GM21526 (cell line): ENCODE results near the gene GNL2.
"Not testable (repeated sequence)": the region's sequence is repeated elsewhere in the genome, so short reads cannot be mapped to it uniquely, and the experiment has no call there.

Experiments used
- ATAC-seq: cut with Tn5 transposase; IDR thresholded peaks from one replicate; pipeline ENCODE4 v1.9.1; 2021; ENCODE audit warnings: moderate library complexity; ENCODE audit not compliant: unreplicated experiment, low FRiP score

The GNL2 gene

DNA sequence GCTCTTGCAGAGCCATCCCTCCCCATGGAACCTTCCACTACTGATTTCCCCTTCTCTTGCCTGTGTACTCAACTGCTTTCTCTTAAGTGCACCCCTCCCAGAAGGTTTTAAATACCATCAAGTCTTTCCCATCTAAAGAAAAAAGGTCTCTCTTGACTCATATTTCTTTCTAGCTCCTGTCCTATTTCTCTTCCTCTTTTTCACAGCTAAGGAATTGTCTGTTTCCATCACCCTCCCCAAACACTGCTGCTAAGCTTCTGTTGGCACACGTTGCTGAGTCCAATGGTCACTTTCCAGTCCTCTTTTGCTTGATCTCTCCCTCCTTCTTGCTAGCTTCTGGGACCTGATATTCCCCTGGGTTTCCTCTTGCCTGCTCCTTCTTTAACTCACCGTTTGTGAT is 13.3 kb upstream of the GNL2 start:
- ATAC-seq = no peak

DNA sequence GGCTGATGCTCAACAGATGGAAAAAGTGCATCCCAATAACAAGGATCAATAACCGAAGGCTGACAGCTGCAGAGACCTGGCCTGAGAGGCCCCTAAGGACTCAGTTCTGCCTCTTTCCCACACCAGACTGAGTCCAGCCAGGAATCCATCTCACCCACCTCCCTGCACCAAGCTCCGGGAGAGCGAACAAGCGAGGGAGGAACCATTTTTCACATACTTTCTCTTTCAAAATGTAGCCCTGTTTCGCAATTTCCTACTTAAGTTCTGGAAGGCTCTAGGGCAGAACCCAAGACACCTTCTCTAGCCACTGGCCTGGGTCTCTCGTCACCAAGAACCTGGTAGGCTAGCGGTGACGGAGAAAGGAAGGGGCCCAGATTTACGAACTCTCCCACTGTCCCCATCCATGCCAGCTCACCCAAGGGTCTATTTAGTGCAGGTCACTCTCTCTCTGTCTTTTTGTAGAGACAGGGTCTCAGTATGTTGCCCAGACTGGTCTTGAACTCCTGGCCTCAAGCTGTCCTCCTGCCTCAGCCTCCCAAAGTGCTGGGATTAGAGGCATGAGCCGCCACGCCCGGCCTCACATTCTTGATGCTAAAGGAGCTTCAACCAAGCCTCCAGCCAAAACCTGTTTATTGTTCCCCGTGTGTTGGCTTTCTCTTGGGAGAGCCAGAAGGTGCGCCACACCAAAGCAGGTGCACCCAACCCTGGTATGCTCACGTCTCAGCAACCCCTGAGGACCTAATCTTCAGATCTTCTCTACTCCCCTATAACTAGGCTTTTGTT is 10.9 kb upstream of the GNL2 start:
- ATAC-seq = no peak

DNA sequence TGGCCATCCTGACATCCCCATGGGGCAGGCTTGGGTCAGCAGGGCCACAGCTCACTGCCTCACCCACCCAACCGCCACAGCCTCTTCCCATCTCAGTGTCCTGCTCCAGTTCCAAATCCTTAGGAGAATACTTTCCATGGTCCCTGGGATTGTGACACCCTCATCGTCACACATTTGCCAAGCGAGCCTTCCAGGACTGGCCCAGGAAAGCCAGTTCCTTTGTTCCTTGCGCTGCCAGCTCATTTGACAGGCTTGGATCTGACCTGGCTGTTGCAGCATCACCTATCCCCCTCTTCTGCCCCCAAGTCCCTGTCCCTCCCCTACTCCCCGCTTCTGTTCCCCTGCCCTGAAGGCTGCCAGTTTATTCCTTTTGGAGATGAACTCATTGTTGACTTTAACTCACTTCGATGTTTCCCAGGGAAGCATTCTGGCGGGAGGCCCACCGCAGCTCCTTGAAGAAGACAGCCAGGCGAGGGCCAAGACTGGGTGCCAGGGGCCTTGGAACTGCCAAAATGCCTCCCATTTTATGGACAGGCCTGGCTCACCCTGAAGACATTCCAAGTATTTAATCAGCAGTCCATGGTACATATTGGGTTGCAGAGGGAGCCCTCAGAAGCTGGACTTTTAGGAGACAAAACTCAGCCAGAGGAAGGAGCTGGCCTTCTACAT is 10.2 kb upstream of the GNL2 start:
- ATAC-seq = no peak

DNA sequence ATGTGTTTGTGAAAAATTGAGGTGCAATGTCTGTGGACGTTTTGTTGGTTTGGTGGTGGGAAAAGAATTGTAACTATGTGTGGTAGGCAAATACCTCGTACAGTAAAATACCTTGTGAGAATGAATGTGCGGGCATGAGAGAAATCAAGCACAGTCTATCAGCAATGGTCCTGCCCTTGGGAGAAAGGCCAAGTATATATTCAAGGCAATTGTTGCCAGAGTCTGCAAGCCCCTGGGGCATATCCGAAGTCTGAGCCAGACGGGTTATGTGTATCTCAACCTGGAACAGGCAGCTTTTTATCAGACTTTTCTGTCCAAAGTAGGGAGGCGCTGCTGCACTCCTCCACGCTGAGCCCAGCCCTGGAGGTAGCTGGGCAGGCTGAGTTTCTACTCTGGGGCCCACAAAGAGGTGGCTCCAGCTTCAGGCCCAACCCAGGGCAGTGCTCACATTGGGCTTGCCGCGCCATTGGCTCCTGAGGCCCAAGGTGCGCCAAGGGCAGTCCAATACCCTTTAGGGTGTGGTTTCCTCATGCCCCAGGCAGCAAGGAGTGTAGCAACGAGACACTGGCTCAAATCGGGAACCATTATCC is 9.4 kb upstream of the GNL2 start:
- no peak for ATAC-seq

DNA sequence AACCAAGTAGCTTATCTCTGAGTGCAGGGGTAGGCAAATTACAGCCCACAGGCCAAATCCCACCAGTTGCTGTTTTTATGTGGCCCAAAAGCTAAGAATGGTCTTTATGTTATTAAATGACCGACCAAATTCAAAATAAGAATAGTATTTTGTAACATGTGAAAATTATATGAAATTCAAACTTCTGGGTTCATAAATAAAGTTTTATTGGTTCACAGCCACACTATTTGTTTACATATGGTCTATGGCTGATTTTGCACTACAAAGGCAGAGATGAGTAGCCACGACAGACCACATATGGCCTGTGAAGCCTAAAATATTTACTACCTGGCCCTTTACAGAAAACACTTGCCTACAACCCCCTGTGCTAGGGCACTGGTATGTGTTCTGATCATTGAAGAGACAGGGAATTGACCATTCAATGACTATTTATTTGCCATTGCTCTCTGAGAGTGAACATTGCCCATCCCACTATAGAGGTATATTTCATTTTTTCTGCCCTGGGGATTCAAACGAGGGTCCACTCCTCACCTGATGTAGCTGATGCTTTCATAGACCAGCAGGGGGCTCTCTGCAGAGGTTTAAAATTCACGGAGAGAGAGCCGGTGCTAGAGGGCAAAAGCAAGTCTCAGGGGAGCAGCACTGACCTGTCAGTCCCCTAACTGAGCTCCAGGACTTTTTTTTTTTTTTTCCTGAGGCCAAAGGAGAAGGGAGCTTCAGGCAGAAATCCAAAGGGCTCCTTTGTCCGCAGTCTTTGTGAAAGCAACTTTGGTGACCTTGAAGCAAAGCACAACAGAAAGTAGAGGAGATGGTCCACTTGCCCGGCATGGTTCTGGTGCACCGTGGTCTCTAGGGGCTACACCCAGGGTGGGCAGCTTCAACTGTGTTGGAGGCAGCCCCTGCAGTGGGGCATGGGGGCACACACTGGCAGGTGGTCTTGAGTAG is 7.3 kb upstream of the GNL2 start:
- ATAC-seq = no peak

DNA sequence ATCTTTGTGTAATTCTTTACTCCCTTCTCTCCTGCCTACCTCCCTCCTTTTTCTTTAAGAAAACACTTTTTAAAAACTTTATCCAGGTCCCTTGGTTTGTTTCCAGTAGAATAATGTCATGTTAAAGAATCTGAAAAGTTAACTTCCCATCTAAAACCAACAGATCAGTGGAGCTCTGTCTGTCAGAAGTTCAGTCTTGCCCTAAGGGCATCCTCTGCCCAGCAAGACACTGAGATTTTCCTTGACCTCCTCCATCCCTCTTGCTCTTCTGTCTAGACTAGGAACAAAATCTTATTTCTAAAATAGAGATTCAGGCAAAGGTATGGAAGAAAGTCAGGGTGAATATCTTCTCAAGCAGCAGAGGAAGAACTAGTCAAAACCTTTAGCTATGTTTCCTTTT is 5.7 kb upstream of the GNL2 start:
- ATAC-seq = no peak

DNA sequence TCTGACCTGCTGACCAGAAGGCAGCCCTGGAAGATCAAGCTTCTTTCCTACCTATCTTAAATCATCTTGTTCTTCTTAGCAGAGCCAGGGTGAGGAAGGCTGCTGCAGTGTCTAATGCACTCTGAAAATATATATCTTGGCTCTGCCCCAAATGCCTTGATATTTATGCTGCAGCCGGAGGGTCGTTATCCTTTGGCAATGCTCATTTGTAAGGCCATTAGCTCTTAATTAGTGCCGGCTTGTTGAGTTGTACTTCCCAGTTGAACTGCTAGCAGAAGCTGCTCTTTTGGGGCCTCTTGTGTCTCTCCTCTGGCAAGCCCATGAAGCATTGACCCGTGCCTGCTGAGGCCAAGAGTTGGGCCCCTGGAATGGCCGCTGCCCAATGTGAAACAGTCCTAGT is 4.2 kb upstream of the GNL2 start:
- ATAC-seq = no peak

DNA sequence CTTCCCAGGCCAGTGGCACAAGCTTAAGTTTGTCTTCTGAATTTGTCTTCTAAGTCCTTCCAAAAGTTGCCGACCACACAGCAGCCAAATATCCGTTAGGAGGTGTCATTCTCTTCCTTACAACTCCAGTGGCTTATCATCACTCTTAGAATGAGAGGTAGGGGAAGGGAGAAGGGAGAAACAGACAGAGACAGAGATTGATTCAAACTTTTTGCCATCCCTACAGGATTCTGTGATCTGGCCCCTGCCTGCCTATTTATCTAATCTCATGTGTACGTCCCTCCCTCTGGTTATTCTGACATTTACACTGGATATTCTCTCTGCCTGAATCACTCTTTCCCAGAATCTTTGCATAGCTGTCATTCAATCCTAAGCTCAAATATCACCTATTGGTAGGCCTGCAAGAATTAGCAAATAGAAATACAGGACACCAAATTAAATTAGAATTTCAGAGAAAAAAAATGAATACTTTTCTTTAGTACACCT is 488 bp upstream of the GNL2 start:
- ATAC-seq = no peak

DNA sequence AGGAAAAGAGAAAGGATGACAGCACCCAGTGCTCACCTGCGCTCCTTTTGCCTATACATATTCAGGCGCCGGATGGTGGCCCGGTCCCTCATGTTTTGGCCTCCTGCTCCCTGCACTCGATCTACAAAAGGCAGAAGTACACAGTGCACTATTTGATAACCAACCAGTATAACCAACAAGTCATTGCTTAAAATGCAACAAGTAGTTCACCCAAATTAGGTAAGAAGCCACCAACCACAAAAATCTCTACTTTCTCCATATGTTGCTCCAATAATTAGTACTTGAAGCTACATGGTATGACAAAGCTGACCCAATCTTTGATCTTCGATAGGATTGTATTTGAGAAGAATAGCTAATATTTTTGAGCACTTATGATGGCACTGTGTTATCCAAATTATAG is 2.0 kb downstream of the GNL2 start:
- no peak for ATAC-seq

DNA sequence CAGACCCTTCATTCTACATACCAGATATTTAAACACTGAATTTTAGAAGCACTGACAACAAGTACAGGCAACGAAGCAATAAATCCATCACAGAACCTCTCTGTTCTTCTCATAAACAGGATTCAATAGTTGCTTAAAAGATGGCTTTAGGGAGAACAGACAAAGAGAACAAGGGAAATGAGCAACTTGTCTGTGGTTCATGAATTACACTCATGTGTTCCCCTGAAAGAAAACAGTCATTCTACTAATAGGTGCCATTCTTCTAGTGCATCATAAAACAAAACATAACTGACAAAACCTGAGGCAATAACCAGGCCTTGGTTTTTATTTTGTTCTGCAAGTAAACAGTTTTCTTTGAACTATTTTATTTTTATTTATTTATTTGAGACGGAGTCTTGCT is 6.8 kb downstream of the GNL2 start:
- no peak for ATAC-seq

DNA sequence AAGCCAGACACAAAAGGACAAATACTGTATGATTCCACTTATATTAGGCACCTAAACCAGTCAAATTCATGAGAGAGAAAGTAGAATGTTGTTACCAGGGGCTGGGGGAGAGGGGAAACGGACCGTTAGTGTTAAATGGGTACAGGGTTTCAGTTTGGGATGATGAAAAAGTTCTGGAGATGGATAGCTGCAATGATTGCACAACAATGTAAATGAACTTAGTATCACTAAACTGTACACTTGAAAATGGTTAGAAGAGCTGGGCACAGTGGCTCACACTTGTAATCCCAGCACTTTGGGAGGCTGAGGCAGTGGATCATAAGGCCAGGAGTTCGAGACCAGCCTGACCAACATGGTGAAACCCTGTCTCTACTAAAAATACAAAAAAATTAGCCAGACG is 11.2 kb downstream of the GNL2 start:
- not testable (repeated sequence) for ATAC-seq

DNA sequence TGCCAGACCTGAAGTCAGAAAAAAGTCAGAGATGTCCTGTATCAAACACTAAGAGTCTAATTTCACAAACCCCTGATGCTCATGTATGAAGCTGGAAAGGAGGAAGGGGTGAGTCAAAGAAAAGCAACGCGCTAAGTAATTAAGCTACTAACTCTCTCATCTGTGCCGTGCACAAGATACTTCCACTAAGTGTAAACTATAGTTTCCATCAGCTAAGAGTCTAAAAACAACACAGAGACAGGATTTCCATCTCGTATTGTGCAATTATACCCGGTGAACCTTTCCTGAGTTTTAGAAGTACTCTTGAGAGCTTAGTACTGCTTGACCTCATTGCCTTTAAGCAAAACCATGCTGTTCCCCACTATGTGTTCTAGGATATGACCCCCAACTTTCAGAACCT is 20.0 kb downstream of the GNL2 start:
- no peak for ATAC-seq

DNA sequence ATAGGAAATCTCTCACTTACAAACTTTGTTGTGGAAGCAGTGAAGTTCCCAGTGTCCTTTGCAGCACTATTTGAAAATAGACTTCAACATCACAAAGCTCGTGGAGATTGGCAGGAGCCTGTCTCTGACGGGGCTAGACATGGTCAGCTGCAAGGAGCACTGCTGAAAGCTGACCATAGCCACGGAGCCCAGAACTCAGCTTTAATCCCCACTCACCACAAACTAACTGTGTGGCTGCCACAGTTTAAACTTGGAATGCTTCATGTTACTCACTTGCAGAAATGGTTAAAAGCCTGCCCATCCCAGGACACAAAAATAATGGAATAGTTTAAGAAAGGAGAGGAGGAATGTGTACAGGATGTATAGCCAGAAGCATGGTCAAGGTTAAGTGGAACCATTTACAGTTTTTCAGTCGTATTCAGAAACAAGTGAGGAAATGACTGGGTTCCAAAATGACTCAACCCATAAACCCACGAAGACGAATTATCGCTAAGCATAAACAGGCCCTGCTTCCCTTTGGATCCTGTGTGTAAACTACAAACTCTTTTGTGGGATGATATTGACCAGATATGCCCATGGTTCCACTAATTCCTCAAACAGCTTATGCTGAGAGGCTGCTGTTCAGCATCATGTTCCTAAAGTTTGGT is 20.8 kb downstream of the GNL2 start:
- no peak for ATAC-seq

DNA sequence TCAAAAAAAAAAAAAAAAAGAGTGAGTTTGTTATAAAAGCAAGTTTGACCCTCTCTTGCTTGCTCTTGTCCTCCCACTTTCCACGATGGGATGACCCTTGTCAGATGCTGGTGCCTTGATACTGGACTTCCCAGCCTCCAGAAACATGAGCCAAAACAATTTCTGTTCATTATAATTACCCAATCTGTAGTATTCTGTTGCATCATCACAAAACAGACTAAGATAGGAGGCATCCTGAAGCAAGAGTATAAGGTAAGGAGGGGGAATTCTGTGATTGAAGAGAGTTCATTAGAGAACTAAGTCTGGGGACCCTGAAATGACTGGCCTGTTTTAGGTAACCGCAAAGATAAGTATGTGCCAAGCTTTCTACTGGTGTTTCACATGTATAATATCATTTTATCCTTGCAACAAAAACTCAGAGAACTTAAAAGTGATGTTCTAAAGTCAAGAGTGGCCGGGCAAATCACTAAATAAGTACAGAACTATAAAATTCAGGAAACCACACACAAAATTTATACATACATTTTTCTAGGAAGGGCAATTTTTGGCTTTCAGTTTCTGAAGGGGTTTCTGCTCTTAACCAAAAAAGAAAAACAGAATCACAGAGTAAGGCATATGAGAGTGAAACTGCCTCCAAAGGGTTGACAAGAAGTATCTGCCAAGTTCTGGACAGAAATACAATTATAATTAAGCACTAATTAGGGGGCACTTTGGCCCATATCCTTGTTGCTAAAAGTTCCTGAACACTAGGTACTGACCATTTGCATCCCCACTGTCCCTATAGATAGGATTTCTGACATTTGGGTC is 25.0 kb downstream of the GNL2 start:
- ATAC-seq = no peak

DNA sequence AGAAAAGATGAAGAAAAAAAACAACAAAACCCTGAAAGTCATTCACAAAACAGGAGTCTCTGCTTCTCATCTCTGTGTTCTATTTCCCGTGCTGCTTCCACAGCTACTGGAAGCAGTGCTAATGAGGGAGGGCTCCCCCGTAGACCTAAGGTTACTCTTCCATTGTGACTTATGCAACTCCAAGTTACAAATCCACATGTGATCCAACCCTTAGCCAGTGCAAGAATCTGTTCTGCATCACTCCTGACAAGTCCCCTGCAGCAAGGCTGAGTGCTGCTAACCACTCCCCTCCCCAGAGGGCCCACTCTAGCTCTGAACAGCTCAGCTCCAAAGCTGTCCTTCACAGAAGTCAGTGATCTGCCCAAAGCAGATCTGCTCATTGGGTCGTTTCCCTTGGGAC is 28.7 kb downstream of the GNL2 start:
- no peak for ATAC-seq

DNA sequence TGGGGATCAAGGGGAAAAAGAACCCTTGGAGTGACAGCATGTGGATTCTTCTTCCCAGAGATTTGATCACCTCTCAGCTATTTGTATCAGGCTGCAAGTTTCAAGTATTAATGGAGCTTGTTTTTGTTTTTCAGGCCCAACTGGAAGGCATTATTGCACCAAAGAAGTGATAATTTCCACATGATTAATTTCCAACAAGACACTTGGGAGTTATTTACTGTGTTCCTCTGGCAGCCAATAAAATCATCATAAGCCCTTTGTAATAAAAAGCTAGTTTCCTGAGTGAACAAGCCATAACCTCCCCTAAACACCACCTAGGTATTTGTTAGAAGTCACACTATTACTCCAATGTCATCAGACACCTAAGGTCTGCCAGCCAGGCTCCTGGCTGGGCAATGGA is 30.8 kb downstream of the GNL2 start:
- no peak for ATAC-seq

DNA sequence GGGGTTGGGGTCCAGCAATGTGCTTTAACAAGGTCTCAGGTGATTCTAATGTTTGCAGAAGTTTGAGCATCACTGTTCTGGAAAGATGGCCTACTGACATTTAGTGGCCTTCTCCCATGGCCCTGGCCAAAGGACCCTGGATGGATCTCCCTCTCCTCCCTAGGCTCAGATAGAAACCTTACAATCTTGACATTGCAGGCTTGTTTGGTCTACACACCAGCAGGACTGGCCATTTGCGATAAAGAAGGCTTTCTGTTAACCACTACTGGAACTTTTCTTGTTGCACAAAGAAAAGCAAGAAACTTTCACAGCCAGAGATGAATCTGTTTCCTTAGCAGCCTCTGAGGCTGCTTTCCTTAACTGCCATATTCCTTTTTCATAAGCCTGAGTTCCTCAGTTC is 32.8 kb downstream of the GNL2 start:
- no peak for ATAC-seq

DNA sequence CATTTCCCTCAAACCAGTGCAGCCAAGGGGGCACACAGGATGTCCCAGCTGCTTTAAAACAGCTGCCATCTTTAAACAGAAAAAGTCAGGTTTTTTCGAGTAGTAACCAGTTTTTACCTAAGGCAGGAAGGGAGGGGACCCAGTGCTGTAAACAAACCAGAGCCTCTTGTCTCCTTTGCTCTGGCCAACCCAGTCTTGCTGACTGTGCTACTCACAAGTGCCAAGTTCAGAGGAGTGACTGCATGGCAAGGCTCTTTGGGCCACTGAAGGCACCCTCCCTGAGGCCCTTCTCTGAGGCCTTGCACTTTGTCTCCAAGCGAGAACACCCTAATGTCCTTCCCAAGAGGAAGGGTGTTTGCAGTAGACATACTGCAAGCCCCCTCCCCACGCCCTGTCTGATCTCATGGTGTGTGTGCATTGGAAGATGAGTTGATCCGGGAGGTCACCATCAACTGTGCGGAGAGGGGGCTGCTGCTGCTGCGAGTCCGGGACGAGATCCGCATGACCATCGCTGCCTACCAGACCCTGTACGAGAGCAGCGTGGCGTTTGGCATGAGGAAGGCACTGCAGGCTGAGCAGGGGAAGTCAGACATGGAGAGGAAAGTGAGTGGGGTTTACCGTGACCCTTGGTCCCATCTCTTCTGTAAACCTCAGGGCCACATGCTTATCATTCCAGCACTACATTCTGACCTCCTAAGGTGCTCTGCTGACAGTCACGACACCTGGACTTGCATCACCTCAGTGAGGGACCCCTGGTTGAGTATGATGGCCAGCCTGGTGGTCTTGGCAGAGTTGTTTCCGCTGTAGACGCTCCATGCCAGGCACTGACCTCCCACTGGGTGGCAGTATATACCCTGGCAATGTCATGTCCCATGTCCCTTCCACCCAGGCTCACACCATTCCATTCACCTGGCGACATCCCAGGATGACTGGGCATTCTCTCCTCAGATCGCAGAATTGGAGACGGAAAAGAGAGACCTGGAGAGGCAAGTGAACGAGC is 34.3 kb downstream of the GNL2 start:
- no peak for ATAC-seq
